HG03342 (cell line): ENCODE results near the gene ASB5.
"Not testable (repeated sequence)": the region's sequence is repeated elsewhere in the genome, so short reads cannot be mapped to it uniquely, and the experiment has no call there.

Experiments
- ATAC-seq: cut with Tn5 transposase; IDR thresholded peaks from one replicate; pipeline ENCODE4 v1.9.1; 2021; ENCODE audit warnings: mild to moderate bottlenecking, moderate library complexity; ENCODE audit not compliant: unreplicated experiment

Gene ASB5

GRCh38 chr4:176279560-176279959, 10.5 kb upstream of the ASB5 start:
- not testable (repeated sequence) for ATAC-seq

DNA sequence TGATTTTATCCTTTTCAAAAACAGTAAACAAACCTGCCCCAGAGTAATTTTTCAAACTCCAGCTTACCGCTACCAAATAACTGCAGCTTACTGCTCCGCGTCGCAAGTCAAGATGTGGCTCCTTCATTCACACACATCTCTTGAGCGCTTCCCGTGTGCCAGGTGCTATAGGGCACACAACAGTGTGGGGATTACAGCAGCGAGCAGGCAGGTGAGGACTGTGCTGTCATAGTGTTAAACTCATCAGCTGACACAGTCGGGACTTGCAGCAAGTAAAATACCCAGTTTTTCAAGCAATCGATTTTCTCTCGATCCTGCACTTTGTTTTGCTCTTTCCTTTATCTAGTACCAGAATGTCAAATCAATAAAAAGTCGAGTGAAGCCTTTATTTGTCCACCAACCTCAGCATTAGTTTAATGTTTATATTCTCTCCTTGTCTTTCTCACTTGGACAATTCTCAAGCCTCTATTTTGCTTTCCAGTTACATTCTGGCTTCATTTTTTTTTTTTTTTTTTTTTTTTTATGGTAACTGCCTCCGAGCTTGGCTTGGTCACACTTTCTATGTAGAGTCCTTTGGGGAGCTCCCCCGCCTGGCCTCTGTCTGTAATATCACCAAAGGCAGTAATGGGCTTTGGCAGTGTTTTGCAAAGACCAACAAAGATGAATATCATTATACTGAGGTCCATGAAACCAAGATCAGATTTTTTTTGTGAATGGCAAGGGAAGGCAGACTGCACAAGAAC, 8.3 kb upstream of the ASB5 start:
- ATAC-seq = peak; percentile 89

- ATAC-seq = no peak
Observed at GRCh38 chr4:176276710-176277109, 7.7 kb upstream of the ASB5 start.

DNA sequence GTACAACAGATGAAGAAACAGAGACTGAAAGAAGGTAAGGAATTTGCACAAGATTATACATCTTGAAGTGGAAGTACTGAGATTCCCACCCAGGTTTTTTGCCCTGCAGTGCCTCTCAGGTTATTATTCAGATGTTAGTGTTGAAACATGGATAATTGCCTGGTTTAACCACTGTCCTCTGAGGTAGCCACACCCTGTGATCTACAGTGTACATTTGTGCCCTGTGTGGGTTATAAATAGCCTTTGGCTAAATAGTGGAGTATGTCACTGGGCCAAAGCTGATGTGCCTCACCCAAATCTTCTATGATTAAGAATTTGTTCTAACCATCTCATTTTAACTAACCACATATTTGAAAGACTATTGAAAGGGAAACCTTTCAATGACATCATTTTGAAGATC, 5.4 kb upstream of the ASB5 start:
- ATAC-seq = no peak

DNA sequence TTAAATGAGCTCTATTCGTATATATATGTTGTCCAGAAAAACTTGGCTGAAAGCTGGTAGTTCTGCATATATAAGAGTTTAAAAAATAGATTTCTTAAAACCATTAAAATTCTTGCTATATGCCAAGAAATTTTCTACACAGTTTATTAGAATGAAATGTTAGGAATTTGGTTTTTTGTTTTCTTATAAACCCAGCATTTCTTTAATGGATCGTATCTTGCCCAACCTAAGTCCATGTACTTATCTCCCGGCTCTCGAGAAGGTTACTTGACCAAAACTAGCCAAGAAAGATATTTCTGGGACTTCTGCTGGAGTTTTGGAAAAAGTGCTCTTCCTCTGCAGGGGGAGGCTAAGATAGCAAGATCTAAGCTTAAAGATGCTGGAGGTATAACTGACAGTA, 4.7 kb upstream of the ASB5 start:
- no peak for ATAC-seq

DNA sequence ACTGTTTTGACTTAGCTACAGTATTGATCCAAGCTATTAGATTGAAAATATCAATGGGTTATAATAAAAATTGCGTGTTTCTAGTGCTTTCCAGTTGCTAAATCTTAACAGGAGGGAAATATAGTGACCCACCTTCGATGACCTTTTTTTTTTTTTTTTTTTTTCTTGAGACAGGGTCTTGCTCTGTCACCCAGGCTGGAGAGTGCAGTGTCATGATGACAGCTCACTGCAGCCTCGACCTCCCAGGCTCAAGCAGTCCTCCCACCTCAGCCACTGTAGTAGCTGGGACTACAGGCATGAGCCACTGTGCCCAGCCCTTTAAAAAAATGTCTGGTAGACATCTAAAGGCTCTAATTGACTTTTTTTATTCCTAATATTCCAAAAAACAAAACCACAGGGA, 3.8 kb upstream of the ASB5 start:
- ATAC-seq = no peak

GRCh38 chr4:176271749-176272148, 2.7 kb upstream of the ASB5 start:
- ATAC-seq = no peak

DNA sequence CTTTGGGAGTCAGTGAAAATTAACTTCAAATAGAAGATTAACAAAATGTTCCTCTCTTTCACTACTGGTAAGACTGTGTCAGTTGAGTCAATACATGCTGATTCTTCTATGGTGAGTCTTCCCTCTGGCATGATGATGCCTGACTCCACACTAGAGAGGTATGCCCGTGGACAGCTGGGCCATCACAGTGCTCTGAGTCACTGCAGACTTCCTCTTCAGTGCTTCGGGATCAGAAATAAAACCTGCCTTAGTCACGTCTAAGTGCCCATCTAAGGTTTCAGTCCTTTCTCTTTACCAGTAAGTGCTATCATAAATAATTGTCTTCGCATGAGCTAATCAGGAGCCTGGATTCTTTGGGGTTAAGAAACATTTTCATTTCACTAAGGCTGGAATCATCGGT, 1.6 kb upstream of the ASB5 start:
- ATAC-seq = no peak

GRCh38 chr4:176266026-176266425, 3.0 kb downstream of the ASB5 start:
- no peak for ATAC-seq

- peak; percentile 83 for ATAC-seq
Observed at GRCh38 chr4:176262243-176262642, 6.8 kb downstream of the ASB5 start.

- ATAC-seq = no peak
Observed at GRCh38 chr4:176261481-176261880, 7.5 kb downstream of the ASB5 start.

DNA sequence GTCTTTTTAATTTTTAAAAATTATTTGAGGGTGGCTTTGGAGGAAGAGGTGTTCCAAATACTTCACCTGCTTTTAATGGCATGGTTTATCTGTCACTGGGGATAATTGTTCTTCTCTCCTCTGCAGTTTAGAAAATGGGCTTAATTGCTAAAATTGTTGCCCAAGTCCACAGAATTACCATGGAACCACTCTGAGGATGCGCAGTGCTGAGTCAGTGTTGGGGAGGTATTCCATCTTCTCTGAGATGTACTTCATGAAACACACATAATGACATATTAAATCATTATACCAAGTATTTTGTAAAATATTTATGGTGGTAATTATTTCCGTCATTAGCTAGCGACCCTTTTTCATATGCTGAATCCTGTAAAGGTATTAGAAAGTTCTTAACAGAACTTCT, 8.0 kb downstream of the ASB5 start:
- no peak for ATAC-seq

- no peak for ATAC-seq
Observed at GRCh38 chr4:176259330-176260090, 9.5 kb downstream of the ASB5 start.

DNA sequence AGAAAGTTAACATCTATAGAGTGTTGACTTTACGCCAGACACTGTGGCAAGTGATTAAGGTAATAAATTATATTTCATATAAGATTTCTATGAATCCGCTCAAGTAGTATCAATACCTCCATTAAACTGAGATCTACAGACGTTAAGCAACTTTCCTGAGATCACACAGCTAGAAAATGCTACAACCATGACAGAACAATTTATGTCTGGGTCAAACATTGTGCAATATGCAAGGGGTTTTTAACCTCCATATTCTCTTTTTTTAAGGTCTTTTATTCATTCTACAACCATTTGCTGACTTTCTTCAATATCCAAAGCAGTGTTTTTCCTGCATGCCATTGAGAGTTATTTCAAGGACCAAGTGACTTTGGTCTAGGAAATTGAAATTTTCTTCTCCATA, 10.9 kb downstream of the ASB5 start:
- ATAC-seq = no peak

- ATAC-seq = no peak
Observed at GRCh38 chr4:176256921-176257320, 12.1 kb downstream of the ASB5 start.

DNA sequence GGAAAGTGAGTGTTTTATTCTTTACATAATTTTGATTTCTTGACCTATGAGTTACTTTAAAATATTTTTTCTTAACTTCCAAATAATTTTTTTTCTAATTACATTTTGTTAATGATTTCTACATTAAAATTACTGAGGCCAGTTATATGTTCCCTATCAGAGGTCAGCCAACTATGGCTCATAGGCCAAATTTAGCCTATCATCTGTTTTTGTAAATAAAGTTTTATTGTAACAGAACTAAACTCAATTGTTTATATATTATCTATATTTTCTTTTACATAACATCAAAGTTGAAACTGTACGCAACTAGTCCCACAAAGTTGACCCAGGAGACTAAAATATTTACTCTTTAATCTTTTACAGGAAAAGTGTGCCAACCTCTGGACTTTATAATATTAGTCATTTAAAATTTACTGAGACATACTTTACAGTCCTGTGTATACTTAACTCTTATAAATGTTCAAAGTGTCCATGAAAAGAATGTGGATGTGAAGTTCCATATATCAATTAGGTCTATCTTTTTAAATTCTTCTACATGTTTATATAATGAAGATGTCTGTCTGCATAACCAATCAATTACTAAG, 26.2 kb downstream of the ASB5 start:
- no peak for ATAC-seq

DNA sequence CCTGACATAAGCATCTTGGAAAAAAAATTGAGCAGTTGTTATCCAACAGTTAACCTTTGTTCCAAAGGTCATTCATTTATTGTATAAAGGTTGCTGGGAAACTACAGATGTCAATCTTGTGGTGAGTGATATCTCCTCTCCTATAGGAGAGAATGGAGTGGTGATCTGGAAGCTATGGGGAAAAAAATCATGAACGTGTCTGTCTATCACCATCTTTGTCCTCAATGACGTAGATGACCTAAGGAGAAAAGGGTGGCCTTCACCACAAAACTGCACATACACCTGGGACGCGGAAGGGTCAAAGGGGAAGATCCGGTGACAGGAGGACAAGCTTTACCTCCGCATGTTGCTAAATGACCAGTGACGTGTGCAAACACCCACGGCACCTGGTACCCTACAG, 27.3 kb downstream of the ASB5 start:
- ATAC-seq = no peak

DNA sequence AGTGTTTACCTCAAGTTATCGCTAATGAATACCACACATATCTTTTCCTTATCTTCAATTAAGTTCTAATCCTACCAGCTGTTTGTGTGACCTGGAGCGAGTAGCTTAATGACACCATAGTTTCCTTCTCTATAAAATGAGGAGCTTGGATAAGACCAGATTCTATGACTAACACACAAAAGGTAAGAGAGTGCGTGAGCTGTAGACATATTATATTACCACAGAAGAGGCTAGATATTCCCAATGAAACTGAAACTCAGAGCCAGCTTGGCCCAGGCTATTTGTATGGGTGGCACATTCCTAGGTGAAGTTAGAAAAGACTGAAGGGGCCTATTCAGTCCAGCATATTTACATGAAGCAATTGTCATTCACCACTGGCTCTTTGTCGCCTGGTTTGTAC, 30.2 kb downstream of the ASB5 start:
- ATAC-seq = no peak

DNA sequence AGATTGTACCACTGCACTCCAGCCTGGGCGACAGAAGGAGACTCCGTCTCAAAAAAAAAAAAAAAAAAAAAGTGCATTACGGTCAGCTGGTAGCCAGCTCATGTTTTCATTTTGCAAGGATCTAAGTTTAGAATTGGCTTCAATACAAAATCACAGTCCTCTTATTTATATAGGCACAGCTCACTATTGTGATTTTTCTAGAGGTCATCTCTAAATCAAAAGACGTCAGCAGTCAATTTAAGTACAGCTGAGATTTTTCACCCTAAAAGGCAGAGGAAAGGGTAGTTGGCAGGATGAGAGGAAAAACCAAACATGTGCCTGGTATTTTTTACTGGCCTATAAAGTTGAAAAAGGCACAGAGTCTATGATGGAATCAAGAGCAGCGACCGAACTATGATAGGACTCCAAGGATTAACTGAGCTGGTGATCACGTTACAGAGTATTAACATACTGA, 30.8 kb downstream of the ASB5 start:
- ATAC-seq = no peak

- ATAC-seq = no peak
Observed at GRCh38 chr4:176236946-176237345, 32.1 kb downstream of the ASB5 start.

- no peak for ATAC-seq
Observed at GRCh38 chr4:176230836-176231235, 38.2 kb downstream of the ASB5 start.

GRCh38 chr4:176229645-176230044, 39.4 kb downstream of the ASB5 start:
- ATAC-seq = no peak
